GM19463 (cell line): ENCODE data around the gene EVC.
A peak's percentile ranks its signal among the peaks of the same experiment; 100 is the strongest.
"Not testable (repeated sequence)": the region's sequence is repeated elsewhere in the genome, so short reads cannot be mapped to it uniquely, and the experiment has no call there.

Source experiments
- ATAC-seq: cut with Tn5 transposase; IDR thresholded peaks from one replicate; pipeline ENCODE4 v1.9.1; 2021; ENCODE audit warnings: mild to moderate bottlenecking, moderate library complexity; ENCODE audit not compliant: unreplicated experiment

Gene EVC

DNA sequence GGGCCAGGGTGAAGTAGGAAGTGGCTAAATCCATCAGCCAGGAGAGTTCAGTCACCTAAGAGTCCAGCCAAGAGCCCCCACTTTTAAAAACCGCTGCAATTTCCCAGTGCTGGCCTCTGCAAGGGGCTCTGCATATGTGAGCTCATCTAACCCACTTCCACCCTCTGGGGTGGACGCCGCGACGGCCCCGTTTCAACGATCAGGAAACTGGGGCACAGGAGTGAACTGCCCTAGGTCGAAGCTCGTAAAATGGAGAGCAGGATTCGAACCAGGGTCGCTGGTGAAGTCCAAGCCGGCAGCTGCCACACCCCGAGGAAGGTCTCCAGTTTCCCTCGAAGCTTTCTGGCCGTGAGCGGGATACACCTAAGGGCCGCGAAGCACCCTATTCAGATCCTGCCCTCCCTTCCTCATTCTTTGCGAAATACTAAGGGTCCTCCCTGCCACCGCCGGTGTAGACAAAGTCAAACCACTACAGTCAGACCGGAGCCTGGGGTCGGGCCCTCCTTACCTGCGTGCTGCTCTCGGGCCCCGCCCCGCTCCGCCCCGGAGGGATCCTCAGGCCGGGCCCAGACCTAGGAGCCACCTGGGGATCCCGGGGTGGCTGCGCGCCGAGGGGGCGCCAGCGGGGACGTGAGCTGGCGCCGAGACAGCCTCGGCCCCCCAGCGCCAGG, 3.1 kb upstream of the EVC start:
- ATAC-seq, result peak; percentile 25

DNA sequence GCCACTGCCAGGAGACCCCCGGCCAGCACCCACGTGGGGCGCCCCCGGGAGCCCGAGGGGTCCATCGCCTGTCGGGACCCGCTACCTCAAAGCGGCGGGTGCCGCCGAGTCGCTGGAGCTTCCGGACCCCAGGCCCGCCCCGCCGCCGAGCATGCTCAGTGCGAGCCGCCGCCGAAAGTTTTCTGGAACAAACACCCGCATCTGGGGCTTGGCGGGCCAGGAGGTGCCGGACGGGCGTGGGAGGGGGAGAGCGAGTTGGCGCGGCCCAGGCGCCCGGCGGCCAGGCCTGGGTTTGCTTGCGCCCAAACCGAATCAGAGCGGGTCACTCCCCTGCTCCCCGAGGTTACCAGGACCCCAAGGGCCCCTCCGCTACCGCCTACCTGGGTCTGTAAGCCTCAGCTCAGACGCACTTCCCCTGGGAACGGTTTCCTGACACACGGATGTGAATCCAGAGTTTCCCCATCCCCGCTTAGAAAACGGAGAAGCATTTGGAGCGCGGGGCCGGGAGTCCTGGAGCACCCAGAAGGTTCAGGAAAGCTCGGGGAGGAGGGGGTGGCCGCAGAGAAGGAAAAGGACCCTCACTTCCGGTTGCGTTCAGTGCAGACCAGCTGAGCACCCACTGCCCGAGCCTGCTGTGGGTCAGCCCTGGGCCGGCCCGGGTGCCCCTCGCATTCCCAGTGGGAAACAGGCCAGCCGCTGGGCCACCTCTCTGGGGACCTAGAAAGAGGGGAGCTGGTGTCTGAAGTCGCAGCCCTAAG, 2.4 kb upstream of the EVC start, which contains the start of gene EVC2:
EVC2 (minus strand) TSS at position 111 of the 758 bp plus-strand sequence; CDS start at position 65, 46 bp downstream.
- ATAC-seq, result peak; percentile 27

DNA sequence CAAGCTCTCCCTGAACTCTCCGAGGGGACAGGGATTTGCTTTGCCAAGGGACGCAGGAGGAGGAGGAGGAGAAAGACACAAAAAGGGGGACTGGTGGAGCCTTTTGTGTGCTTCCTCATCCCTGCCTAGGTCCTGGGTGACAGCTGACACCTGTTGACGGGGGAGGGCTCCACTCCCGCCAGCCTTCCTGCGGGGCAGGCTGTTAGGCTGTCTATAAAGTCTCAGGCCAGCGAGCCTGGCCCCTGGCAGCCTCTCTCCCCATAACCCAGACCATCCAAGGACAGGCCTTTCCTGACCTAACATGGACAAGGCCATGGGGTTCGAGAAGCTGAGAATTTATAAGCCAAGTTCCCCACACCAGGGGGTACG, 1.8 kb upstream of the EVC start:
- ATAC-seq, result no peak

DNA sequence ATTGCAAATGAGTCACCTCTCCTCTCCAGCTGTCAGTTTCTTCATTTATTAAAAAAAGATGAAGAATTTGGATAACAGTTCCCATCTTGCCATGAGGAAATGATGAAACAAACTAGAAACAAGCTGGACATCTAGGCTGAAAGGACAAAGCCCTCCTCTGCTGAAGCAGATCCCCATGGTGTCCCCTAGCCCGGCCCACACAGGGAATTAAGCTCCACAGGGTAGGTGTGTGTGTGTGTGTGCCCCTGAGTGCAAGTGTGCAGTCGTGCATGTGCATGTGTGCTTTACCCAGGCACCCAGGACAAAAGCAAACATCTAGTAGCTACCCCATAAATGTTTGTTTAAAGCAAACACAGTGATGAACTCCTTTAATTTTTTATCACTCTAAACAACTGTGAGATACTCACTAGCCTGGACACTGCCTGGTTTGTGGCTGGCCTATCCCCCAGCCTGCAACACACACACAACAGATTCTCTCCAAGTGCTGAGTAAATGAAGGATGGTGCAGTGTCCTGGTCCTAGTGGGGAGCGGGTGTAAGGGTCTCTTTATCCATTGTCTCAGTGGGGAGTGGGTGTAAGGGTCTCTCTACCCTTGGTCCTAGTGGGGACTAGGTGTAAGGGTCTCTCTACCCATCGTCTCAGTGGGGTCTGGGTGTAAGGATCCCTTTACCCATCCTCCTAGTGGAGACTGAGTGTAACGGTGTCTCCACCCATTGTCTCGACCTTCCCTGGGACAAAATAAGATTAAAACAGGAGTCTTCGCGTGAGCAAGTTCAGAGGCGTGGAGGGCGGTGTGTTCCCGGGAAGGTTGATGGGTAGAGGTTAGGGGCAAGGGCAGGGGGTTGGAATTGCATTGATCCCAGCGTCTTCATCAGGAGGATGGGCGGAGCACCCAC, 688 bp upstream of the EVC start:
- no peak for ATAC-seq

DNA sequence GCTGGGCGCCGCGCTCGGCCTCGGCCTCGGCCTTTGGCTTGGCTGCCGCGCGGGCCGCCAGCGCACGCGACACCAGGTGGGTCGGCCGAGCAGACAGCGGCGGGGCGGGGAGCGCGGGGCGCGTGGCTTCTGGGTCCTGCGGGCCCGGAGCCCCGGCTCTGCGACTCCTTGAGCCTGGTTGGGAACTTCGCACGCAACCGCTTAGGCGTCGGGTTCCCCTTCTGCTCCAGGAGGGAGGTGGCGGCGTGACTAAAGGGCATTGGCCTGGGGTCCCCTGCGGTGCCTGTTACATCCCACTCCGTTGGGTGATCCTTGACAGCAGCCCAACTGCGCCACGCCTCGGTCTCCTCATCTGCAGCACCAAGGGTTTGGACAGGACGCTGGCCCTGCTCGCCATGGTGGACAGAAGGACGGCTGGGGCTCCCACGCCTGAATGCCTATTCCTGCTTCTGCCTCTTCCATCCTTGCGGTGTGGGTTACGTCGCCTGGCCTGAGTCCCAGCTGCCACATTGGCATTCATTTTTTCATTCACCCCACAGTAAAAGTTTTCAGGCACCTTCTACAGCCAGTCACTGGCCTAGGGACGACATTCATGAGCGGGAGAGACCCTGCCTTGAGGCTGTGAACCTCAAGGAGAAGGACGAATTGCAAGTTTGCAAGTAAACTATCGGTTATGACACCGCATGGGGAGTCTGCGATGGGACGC, 631 bp downstream of the EVC start:
- ATAC-seq, result peak; percentile 8

DNA sequence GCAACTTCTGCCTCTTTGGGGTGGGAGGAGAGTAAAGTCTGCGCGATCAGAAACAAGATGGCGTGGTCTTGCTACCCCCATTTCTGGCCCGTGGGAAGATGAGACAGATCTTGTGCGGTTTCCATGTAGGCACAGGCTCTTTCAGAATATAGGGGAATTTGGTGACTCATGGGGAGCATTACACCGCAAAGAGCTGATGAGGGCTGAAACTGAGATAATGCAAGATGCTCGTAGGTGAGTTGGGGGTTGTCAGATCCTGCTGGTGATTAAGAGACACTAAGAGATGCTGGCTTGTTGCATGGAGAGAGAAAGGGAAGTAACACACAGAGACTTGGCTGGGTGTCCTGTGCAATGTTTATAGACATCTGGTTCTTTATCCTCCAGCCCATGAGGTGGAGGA, 1.5 kb downstream of the EVC start:
- peak; percentile 39 for ATAC-seq

DNA sequence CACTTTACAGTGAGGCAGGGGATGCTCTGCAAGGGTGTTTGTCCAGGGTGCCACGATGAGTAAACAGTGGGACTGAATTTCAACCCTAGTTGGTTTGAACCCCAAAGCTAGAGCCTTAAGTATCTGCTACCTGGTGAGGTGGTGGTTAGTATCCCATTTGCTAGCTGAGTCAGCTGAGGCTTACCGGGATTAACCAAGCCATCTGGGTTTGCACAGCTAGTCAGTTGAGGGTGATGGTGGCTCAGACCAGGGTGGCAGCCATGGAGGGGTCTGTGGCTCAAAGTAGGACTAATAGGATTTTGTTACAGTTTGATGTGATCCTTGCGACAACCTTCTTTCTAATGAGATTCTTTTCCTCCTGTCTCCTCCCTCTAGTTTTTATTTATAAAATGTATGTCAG, 1.9 kb downstream of the EVC start:
- no peak for ATAC-seq

DNA sequence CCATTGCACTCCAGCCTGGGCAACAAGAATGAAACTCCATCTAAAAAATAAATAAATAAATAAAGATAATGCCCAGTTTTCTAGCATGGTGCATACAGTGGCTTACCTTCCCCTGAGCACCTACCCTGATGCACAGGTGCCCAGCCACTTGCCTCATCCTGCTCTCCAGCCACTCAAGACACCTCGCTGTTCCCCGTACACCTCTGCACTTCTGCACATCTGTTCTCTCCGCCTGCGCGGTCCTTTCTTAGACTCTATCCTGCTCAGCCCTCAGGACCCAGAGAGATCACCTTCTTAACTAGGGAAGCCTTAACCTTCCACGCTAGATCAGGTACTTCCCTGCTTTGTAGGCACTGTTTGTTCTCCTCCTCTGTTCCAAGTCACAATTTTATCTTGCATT, 2.9 kb downstream of the EVC start:
- no peak for ATAC-seq

DNA sequence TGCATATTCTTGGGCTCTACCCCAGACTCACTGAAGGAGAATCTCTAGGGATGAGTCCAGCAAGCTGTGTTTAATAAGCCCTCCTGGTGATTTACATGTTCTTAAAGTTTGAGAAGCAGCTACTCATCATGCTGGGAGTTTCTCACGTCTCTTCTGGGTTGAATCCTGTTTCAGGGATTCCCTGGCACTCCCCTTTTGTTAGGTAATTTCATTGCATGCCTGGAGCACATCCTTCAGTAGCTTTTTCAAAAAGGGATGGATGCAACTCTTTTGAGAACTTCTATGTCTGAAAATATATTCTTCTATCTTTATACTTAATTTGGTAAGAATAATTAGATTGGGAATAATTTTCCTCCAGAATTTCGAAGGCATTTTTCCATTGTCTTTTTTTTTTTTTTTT, 4.4 kb downstream of the EVC start:
- ATAC-seq, result no peak

DNA sequence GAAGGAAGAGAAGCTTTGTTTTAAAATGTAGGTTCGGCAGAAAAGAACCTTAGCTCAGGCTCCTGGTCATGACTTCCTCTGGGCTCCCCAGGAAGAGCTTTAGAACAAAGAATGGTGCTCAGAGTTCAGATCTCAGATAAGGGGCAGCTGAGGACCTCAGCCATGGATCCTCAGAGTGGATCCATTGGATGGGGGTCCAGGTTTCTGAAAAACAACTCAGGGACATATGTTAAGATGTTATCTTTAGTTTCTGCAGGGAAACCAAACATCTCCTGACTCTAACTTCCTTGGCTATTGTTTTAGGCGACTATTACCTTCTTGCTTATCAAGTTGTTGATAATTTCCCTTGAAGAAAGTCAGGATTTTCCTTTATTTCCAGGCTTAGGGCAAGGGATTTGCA, 5.4 kb downstream of the EVC start:
- no peak for ATAC-seq

DNA sequence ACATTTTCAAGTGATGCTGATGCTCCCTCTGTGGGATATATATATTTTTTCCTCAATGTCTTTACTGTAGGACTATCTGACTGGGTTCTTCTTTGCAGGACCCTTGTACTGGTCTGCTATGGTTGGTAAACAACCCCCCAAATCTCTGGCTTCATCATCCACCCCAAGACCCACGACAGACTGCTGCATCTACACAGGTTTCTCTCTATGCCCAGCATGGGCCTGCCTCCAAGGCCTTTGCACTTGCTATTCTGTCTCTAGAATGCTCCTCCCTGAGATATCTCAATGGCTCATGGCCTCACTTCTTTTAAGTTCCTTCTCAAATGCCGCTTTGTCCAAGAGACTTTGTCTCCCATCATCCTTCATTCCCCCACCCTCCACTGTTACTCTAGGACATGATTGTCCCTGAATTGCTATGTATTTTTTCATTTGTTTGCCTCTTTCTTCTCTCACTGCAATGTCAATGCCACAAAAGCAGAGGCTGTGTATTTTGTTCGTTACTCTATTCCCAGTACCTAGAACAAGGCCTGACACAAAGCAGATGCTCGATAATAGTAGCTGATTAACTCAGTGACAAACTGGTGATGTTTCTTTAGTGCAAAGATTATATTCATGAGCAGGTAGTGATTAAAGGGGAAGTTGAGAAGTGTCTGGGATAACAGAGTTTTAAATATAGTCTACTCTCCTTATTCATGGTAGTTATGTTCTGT, 6.6 kb downstream of the EVC start:
- no peak for ATAC-seq

DNA sequence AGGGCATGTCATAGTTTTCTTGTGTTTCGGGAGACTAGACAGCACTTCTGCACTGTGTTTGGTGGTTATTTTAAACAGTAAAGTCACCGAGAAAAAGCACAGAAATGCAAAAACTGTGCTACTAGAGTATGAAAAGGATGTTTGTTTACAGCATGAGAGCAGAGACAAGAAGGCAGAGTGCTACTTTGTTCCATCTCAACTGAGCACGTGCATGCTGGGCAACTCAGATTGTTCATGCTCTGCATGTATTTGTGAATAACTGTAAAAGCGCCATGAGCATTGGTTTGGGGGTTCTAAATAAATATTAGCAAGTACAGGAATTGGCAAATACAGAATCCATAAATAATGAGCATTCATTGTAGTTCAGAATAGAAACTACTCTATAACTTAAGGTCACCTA, 7.4 kb downstream of the EVC start:
- ATAC-seq, result no peak

DNA sequence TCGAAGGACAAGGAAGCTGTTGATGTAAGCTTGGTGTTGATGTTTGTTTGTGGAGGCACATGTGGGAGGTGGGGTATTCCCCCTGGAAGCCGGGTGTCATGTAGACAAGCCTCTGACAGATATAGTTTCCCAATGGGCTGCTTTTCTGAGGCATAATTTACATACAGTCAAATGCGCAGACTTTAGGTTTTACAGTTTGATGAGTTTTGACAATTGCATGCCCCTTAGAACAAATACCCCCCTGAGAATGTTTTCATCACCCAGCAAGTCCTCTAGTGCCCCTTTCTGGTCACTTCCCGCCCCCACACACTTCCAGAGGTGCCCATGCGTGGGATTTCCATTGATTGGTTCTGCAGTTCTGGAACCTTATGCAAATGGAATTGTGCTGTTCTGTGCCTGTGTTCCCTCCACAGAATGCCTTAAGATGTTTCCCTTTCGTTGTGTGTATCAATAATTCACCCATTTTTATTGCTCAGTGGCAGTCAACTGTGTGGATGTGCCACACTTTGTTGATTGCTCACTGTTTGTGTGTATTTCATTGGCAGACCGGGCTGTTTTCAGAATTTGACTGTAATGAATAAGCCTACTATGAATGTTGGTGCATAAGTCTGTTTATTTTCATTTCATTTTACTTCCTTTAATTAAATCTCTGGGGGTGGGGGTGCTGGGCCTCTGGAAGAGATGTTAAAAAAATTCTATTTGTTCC, 8.5 kb downstream of the EVC start:
- ATAC-seq, result peak; percentile 56

DNA sequence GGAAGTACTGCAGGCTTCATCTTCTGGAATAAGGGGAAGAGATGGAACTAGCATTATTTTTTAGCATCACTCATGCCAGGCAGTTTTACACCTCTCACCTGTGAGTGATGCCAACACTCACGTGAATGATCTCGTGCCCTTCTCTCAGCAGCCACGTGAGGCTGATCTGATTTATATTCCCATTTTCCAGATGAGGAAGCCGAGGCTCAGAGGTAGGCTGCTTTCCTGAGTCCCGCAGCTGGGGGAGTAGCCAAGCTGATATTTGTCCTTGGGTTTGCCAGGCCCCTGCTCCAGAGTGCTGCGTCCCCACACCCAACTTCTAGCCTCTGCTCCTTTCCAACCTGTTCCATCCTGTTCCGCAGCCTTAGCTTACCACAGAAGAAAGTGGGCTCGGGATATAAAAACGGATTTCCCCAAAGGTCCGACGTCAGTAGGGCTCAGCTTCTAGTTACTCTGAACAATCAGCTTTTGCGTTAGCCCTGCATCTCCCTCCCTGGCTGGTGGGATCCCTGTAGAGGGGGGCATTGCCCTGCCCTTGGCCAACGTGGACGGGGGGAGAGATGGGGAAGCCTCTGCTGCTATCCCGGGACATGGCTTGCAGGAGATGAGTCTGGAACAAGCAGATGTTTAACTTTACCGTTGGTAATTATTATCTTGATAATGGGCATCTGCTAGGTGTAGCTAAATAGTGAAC, 9.3 kb downstream of the EVC start:
- ATAC-seq, result no peak

DNA sequence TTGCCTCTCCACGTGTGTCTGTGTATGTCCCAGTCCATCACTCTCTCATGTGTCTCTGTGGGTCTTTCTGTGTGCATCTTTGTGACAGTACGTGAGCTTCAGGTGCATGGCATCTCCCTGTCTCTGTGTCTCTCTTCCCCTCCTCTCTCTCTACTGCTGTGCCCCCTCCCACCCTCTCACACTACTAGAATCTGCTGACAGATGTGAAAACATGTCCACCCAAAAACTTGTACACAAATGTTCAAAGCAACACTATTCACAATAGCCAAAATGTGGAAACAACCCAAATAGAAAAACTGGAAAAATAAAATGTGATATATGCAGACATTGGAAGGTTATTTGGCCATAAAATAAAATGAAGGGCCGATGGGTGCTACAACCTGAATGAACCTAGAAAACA, 10.0 kb downstream of the EVC start:
- ATAC-seq, result no peak

DNA sequence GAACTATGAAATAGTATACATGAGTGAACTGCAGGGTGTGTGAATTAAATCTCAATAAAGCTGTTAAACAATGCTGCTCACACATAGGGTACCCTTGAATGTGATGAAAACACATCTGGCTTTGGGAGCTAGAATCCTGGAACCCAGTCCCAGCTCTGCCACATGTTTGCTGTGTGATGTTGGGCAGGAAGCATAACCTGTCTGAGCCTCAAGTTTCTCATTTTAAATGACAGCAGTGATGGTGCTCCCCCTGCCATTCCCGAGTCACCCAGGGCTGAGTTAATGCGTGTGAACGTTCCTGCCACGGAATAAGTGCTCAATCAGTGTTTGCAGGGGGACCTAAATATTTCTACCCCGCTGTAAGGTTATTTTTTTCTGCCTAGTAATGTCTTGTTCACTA, 10.9 kb downstream of the EVC start:
- ATAC-seq, result no peak

DNA sequence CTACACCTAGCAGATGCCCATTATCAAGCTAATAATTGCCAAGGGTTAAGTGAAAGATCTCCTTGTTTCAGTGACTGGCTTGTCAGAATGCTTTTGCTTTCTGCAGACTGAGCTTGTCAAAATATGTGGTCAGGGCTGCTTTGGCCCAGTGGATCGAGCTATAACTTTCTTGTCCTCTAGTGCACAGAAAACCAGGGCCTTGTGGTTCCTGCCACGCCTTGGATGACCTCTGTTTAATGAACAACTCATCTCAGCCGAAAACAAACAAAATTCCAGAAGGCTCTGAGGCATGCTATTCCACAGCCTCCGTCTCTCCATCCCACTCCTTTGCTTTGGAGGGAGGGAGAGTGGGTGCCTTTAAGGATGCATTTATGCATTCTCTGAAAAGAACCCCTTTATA, 11.3 kb downstream of the EVC start:
- ATAC-seq, result no peak

DNA sequence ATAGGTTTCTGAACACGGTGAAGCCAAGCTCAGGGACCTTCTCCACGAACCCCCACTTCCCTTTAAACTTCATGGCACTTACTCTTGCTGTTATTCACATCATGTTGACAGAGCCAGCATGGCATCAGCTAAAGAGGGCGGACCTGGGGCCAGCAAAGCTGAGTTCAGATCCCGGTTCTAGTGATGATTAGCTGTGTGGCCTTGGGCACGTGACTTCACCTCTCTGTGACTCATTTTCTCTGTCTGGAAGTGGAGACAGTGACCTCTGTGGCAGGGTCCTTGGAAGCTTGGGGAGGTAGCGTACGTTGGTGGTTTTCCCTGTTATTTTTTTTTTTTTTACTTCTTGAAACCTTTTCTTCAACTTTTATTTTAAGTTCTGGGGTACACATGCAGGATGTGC, 13.4 kb downstream of the EVC start:
- no peak for ATAC-seq

DNA sequence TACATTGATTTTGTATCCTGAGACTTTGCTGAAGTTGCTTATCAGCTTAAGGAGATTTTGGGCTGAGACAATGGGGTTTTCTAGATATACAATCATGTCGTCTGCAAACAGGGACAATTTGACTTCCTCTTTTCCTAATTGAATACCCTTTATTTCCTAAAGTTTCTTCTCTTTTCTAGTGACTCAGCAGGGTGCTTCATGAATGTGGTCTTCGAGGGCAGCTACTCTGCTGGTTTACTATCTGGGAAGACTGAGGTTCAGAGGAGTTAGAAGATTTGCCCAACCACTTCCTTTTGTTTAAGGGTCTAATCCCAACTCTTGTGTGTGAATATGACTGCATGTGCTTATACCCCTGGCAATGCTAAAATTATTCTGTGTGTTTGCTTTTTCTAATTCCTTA, 17.4 kb downstream of the EVC start:
- ATAC-seq, result not testable (repeated sequence)
